Cardiac fibroblast (primary cell): ENCODE results near the gene CDK14.

ENCODE experiments used
- DNase-seq, 2 donors: peaks; one replicate each; pipeline versions ENCODE4 v3.0.0 to v3.0.0-alpha.2; 2010; ENCODE audit warnings: low read depth in 2 of 2
- H3K4me3 ChIP-seq, 2 donors: replicated peaks in 1 of 2; 1 replicate in 1 of 2; 2 replicates in 1 of 2; pipeline ENCODE4 v1.5.1; 2011; ENCODE audit warnings: low read depth in 2 of 2, low read length in 2 of 2, mild to moderate bottlenecking in 2 of 2, moderate library complexity in 1 of 2
- TF ChIP-seq, protein P1 (sequence below): IDR thresholded peaks from one replicate; pipeline ENCODE4 v1.5.1; 2011; ENCODE audit warnings: low read depth, mild to moderate bottlenecking, low read length, inconsistent platforms

CDK14 gene

DNA sequence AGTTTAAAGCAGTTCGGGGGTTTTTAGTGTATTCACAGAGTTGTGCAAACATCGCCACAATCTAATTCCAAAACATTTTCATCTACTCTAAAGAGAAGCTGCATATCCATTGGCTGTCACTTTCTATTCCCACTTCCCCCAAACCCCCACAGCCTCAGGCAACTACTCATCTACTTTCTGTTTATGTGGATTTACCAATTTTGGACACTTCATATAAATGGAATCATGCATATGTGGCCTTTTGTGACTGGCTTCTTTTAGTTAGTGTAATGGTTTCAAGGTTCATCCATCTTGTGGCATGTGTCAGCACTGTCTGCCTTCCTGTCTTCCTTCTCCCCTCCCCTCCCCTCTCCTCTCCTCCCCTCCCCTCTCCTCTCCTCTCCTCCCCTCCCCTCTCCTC, 589.6 kb downstream of the CDK14 start:
- H3K4me3 ChIP-seq = no peak overlapping the region
- TF ChIP-seq, protein P1, sequence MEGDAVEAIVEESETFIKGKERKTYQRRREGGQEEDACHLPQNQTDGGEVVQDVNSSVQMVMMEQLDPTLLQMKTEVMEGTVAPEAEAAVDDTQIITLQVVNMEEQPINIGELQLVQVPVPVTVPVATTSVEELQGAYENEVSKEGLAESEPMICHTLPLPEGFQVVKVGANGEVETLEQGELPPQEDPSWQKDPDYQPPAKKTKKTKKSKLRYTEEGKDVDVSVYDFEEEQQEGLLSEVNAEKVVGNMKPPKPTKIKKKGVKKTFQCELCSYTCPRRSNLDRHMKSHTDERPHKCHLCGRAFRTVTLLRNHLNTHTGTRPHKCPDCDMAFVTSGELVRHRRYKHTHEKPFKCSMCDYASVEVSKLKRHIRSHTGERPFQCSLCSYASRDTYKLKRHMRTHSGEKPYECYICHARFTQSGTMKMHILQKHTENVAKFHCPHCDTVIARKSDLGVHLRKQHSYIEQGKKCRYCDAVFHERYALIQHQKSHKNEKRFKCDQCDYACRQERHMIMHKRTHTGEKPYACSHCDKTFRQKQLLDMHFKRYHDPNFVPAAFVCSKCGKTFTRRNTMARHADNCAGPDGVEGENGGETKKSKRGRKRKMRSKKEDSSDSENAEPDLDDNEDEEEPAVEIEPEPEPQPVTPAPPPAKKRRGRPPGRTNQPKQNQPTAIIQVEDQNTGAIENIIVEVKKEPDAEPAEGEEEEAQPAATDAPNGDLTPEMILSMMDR = no peak
- peak in 1 of 2 donors; percentile 20 for DNase-seq

DNA sequence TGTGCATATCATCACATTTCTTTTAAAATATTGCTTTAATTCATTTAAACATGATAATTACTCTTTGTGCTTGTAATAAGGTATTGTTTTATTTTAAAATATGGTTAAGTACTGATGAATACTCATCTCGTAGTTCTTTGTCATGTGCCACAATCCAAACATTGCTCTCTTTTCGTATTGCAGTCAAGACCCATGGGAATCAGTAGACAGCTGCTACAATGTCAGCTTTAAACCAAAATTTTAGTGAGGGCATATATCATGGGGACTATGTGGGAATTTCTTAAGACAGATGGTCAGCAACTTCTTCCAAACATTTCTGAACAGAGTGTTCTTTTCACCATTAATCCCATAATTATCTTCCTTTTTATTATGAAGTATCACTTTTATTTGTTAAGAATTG, 590.9 kb downstream of the CDK14 start:
- TF ChIP-seq, protein P1 = no peak
- DNase-seq = no peak
- no peak overlapping the region for H3K4me3 ChIP-seq

DNA sequence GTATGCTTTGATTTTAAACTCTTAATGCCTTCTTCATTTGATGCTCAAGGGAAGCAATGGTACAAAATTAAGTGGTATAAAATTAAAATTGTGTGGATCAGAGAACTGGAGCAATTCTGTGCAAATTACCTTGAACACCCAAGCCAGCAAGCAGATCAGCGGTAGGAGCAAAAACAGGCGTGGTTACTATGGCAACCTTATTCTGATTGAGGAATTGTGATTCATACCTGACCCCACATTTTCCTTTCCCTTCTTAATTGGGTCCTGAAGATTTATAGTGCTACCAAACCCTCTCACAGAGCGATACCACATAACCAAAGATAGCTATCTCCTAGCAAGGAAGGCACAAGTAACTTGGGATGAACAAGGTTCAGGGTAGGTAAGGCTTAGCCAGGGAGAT, 595.6 kb downstream of the CDK14 start:
- DNase-seq = peak in 1 of 2 donors; percentile 17
- TF ChIP-seq, protein P1 = no peak
- no peak overlapping the region for H3K4me3 ChIP-seq

DNA sequence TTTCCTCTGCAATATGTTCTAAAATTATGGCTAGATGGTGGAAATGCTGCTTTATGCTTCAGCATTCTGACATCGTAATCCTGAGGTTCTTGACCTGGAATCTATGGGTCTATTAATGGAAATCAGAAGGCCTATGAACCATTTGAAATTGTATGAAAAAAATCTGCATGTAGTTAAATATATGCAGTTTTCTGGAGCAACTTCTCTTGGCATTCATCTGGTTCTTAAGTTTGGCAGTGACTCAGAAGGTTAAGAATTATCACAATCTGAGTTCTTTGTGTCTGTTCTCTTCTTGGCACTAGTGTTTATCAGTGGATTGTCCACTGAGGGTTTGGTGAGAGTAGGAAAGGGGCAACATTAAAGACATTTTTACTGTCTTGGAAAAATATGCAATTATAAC, 597.0 kb downstream of the CDK14 start:
- H3K4me3 ChIP-seq = no peak overlapping the region
- TF ChIP-seq, protein P1 = no peak
- peak; percentile 19 to 47 for DNase-seq

DNA sequence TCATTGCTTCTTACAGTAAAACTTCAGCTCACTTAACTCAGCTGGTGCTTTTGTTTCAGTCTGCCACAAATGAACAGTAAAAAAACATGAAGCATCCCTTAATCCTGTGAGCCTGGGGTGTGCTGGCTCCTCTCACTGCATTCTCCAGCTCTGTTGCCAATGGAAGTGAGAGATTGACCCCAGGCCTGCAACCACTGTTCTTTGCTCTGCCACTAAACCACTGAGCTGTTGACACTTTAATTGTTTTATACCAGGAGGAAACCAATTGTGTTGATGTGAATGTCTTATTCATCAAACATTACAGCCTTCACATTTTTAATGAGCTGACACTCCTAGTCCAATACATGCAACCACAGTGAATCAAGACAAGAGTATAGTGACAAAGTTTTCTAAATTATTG, 598.7 kb downstream of the CDK14 start:
- DNase-seq = no peak
- TF ChIP-seq, protein P1 = no peak
- H3K4me3 ChIP-seq = no peak overlapping the region

DNA sequence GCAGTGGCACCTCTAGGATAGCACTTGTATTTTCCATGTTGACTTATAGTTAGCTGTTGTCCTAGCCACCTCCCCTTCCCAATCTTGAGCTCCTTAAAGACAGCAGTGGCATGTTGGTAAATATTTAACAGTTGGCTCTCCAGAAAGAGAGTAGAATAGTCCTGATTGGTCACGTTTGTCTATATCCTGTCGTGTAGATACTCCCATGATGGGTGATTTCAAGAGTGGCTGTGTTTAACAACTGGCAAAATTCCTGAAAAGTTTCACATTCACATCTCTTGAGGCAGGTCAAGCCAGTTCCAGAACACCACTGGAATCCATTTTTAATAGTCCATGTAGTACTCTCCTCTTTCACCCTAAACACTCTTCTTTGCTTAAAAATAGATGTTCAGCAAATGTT, 599.9 kb downstream of the CDK14 start:
- TF ChIP-seq, protein P1 = no peak
- no peak for DNase-seq
- no peak overlapping the region for H3K4me3 ChIP-seq

DNA sequence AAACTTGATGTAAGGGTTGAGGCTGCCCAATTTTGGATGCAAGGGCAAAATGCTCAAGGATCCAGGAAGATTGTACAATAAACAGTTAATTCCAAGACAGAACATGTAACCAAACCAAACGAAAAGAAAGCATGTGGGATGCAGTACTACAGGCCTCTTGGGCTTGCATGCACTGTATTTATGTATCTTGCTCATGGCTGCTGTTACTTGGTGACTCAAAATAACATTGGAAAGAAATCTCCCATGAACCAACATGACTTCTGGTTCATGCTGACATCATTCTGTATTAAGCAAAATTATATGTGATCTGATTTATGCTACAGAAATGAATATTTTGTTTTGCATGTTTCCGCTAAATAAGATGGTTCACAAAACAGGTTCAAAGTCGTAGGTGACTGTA, 602.2 kb downstream of the CDK14 start:
- peak in 1 of 2 donors; percentile 37 for DNase-seq
- H3K4me3 ChIP-seq = no peak overlapping the region
- TF ChIP-seq, protein P1 = no peak
